Activated CD4-positive, alpha-beta T cell treated with anti-CD3 and anti-CD28 coated beads for 36 hours (primary cell): ENCODE results near the gene CBX6. TPM values are rescaled to one million over a fixed set of nuclear protein-coding genes. Genes with fewer than 3 reads are reported as not detected.

Experiments used
- ATAC-seq: fragments of 200-7000 bp; cut with Tn5 transposase; one replicate; pipeline ENCODE4 v1.10.0; 2021; ENCODE audit warnings: mild to moderate bottlenecking, moderate library complexity
- CTCF ChIA-PET: fragments of 350-600 bp; sonication (Branson Sonifier 250); formaldehyde crosslinking; loops from one replicate; lab custom pipeline; 2021; ENCODE audit warnings: antibody characterized with exemption; lab: Charles Lee
- POLR2A ChIA-PET: fragments of 350-600 bp; sonication (Branson Sonifier 250); formaldehyde crosslinking; loops from one replicate; lab custom pipeline; 2021; ENCODE audit warnings: antibody characterized with exemption, inconsistent platforms; lab: Charles Lee
- DNase-seq: peaks from one replicate; pipeline ENCODE4 v3.0.0-alpha.2; 2020
- H3K27ac Mint-ChIP-seq: one replicate; pipeline ENCODE4 v1.8.0; 2021; ENCODE audit warnings: mixed read lengths
- H3K27me3 Mint-ChIP-seq: one replicate; pipeline ENCODE4 v1.8.0; 2021; ENCODE audit warnings: mixed read lengths
- H3K36me3 Mint-ChIP-seq: one replicate; pipeline ENCODE4 v1.8.0; 2021; ENCODE audit warnings: low read depth, mixed read lengths
- H3K4me1 Mint-ChIP-seq: one replicate; pipeline ENCODE4 v1.8.0; 2021; ENCODE audit warnings: mixed read lengths
- H3K4me3 Mint-ChIP-seq: one replicate; pipeline ENCODE4 v1.8.0; 2021; ENCODE audit warnings: mild to moderate bottlenecking, moderate library complexity, mixed read lengths
- H3K9me3 Mint-ChIP-seq: one replicate; pipeline ENCODE4 v1.8.0; 2021; ENCODE audit warnings: low read depth, mixed read lengths
- intact Hi-C, 2 experiments: fragments of 100-400 bp; cut with DNase I in 1 of 2; cut with micrococcal nuclease in 1 of 2; formaldehyde crosslinking; loops; one replicate each; pipeline versions ENCODE4 v1.14.2 to v1.15.1; 2022 to 2024; cut with DNase I, micrococcal nuclease
- total RNA-seq, 2 experiments: library from RNA; stranded (reverse); gene quantifications; one replicate each; pipeline ENCODE4 v1.2.3, GENCODE V29; 2021

Gene CBX6
- total RNA-seq, 2 experiments from 2014 or later = 96.1 to 112 TPM

GRCh38 chr22:38873469-38874411, 1.7 kb upstream of the CBX6 start:
- H3K4me1 Mint-ChIP-seq = peaks cover 50% of the 10 kb centered on the region
- CTCF ChIA-PET = interaction anchor here (0.7 to 2.0 kb wide), 14 partner anchors 9 to 446 kb away, joined by 3 to 10 read pairs (median 3); partner anchors contain the start of genes CBX7 and RPL3
- ATAC-seq = peak; percentile 85
- POLR2A ChIA-PET = interaction anchor here (0.7 to 1.4 kb wide), 7 partner anchors 68 to 217 kb away, joined by 3 to 15 read pairs (median 3); no protein-coding TSS in a partner anchor
- DNase-seq = peak; percentile 88
- peak overlapping the region; percentile 93 for H3K4me3 Mint-ChIP-seq
- H3K9me3 Mint-ChIP-seq = no peaks in the 10 kb centered on the region
- H3K27ac Mint-ChIP-seq = peak overlapping the region; percentile 81
- intact Hi-C loops = loop anchor here (1.0 to 5.0 kb wide), 11 partner anchors 68 to 659 kb away; partner anchors contain the start of genes APOBEC3G (in 1 of the 2), GTPBP1 (in 1 of the 2), RPL3 (in 1 of the 2) and RPS19BP1 (in 1 of the 2)
- peaks cover 27% of the 10 kb centered on the region for H3K36me3 Mint-ChIP-seq
- H3K27me3 Mint-ChIP-seq = no peaks in the 10 kb centered on the region

GRCh38 chr22:38872831-38873248, 824 bp upstream of the CBX6 start:
- Mint-ChIP-seq H3K27ac (peak overlapping the region; percentile 88), H3K36me3 (peaks cover 36% of the 10 kb centered on the region), H3K4me1 (peaks cover 58% of the 10 kb centered on the region), H3K9me3 (no peaks in the 10 kb centered on the region), H3K27me3 (no peaks in the 10 kb centered on the region), H3K4me3 (peak overlapping the region; percentile 93)
- ChIA-PET POLR2A (no interaction called here), CTCF (interaction anchor here (0.7 to 4.2 kb wide), 5 partner anchors 29 to 447 kb away, joined by 3 to 22 read pairs (median 4); partner anchors contain the start of gene RPL3)
- ATAC-seq (no peak), DNase-seq (peak; percentile 42)
- intact Hi-C loops = loop anchor here (1.0 to 5.0 kb wide), 13 partner anchors 68 to 660 kb away; partner anchors contain the start of genes RPL3 (in 2 of the 2), APOBEC3G (in 1 of the 2), CBX7 (in 1 of the 2) and DNAL4 (in 1 of the 2)

DNA sequence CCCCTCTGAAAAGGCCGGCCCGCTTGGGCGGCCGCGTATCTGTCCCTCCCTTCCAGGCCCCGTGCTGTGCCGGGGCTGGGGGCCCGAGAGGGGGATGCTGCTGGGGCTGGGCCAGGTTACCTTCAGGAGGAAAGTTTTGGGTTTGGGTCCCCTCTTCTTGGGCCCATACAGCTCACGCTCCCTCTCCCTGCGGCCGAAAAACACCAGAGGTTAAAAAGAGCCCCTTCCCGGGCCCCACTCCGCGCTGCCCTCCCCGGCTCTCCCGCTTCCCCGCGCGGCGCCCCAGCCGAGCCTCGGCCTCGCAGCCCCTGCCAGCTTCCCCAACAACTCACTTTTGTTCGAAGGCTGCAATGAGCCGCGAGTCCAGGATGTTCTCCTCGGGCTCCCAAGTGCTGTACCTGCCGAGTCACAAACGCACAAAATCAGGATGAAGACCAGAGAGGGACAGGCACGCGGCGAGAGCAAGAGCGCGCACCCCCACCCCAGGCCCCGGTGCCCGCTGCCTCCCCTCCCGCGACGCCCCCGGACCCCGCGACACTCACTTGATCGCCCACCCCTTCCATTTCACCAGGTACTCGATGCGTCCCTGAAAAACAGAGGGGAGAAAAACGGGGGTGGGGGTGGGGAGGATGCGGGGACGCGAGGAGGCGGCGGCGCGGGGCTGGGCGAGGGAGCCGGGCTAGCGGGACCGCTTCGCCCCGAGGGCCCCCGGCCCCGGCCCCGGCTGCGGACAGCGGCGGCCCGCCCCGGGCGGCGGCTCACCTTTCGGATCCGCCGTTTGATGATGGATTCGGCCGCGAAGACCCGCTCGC, 450 bp downstream of the CBX6 start:
- Mint-ChIP-seq H3K4me1 (peaks cover 58% of the 10 kb centered on the region), H3K27me3 (no peaks in the 10 kb centered on the region)
- no peak for ATAC-seq

GRCh38 chr22:38870791-38871359, 1.1 kb downstream of the CBX6 start:
- Mint-ChIP-seq H3K4me3 (peak overlapping the region; percentile 93), H3K27ac (peak overlapping the region; percentile 94), H3K36me3 (peaks cover 40% of the 10 kb centered on the region), H3K4me1 (peaks cover 55% of the 10 kb centered on the region), H3K9me3 (no peaks in the 10 kb centered on the region), H3K27me3 (no peaks in the 10 kb centered on the region)
- ChIA-PET CTCF (interaction anchor here (0.5 to 4.5 kb wide), 25 partner anchors 7 to 280 kb away, joined by 3 to 86 read pairs (median 7); partner anchors contain the start of genes APOBEC3A, NPTXR and SUN2), POLR2A (interaction anchor here (1.1 to 2.7 kb wide), 2 partner anchors 279 to 448 kb away, joined by 3 to 10 read pairs; partner anchors contain the start of gene RPL3)
- no peak for ATAC-seq
- no peak for DNase-seq
- intact Hi-C loops = loop anchor here (1.0 to 5.0 kb wide), 9 partner anchors 102 to 474 kb away; partner anchors contain the start of genes APOBEC3C (in 1 of the 2), APOBEC3G (in 1 of the 2), CBX7 (in 1 of the 2) and RPL3 (in 1 of the 2)

More for the DNA sequence above, 450 bp downstream of the CBX6 start:
- POLR2A ChIA-PET = interaction anchor here (0.6 to 2.7 kb wide), 5 partner anchors 70 to 447 kb away, joined by 3 to 10 read pairs (median 4); partner anchors contain the start of gene RPL3
- Mint-ChIP-seq H3K36me3 (peaks cover 38% of the 10 kb centered on the region), H3K27ac (peak overlapping the region; percentile 94), H3K9me3 (no peaks in the 10 kb centered on the region), H3K4me3 (peak overlapping the region; percentile 93)
- DNase-seq = peak; percentile 57
- intact Hi-C loops = loop anchor here (1.0 to 5.0 kb wide), 15 partner anchors 70 to 661 kb away; partner anchors contain the start of genes CBX7 (in 2 of the 2), RPL3 (in 2 of the 2), APOBEC3C (in 1 of the 2) and APOBEC3G (in 1 of the 2)
- CTCF ChIA-PET = interaction anchor here (0.7 to 4.5 kb wide), 9 partner anchors 13 to 133 kb away, joined by 3 to 86 read pairs (median 17); partner anchors contain the start of genes APOBEC3A and SUN2

GRCh38 chr22:38870312-38870741, 1.7 kb downstream of the CBX6 start:
- peaks cover 52% of the 10 kb centered on the region for H3K4me1 Mint-ChIP-seq
- H3K4me3 Mint-ChIP-seq = peak overlapping the region; percentile 93
- CTCF ChIA-PET = interaction anchor here (0.5 to 4.5 kb wide), 43 partner anchors 8 to 448 kb away, joined by 3 to 86 read pairs (median 5); partner anchors contain the start of genes APOBEC3A, NPTXR and SUN2

DNA sequence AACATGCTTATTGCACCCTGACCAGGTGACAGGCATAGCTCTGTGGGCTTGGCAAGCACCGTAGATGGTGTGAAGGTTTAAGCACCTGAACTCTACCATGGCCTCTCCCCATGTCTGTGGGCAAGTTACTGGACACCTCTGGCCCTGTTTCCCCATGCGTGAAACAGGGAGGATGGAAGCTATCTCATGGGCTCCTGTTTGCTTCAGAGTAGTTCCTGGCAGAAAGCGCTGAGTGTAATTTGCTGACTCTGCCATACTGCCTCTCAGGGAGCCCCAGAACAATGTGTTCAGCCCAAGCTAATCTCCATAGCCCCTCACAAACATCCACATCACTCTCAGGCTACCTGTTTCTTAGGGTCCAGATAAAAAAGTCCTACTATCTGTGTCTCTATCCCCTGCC, 2.4 kb downstream of the CBX6 start:
- ATAC-seq = no peak
- Mint-ChIP-seq H3K4me1 (peaks cover 45% of the 10 kb centered on the region), H3K27ac (peak overlapping the region; percentile 94)

More at GRCh38 chr22:38870312-38870741, 1.7 kb downstream of the CBX6 start:
- peak; percentile 95 for DNase-seq
- POLR2A ChIA-PET = interaction anchor here (1.2 to 2.7 kb wide), 2 partner anchors 71 to 449 kb away, joined by 8 to 10 read pairs; partner anchors contain the start of gene RPL3
- Mint-ChIP-seq H3K27ac (peak overlapping the region; percentile 94), H3K9me3 (no peaks in the 10 kb centered on the region), H3K27me3 (no peaks in the 10 kb centered on the region), H3K36me3 (peaks cover 44% of the 10 kb centered on the region)
- peak; percentile 32 for ATAC-seq
- intact Hi-C loops = loop anchor here (1.0 to 5.0 kb wide), 9 partner anchors 103 to 473 kb away; partner anchors contain the start of genes APOBEC3C (in 1 of the 2), APOBEC3G (in 1 of the 2), CBX7 (in 1 of the 2) and RPL3 (in 1 of the 2)

GRCh38 chr22:38868886-38869381, 3.1 kb downstream of the CBX6 start:
- peak overlapping the region; percentile 12 for H3K4me3 Mint-ChIP-seq
- intact Hi-C loops = no loop called here

More for the DNA sequence above, 2.4 kb downstream of the CBX6 start:
- intact Hi-C loops = loop anchor here (1.0 to 5.0 kb wide), 9 partner anchors 104 to 472 kb away; partner anchors contain the start of genes APOBEC3C (in 1 of the 2), APOBEC3G (in 1 of the 2), CBX7 (in 1 of the 2) and RPL3 (in 1 of the 2)
- Mint-ChIP-seq H3K9me3 (no peaks in the 10 kb centered on the region), H3K36me3 (peaks cover 44% of the 10 kb centered on the region), H3K27me3 (no peaks in the 10 kb centered on the region), H3K4me3 (peak overlapping the region; percentile 93)
- DNase-seq = no peak
- ChIA-PET CTCF (interaction anchor here (0.6 to 4.5 kb wide), 47 partner anchors 8 to 773 kb away, joined by 3 to 86 read pairs (median 4); partner anchors contain the start of genes APOBEC3A, NPTXR and SUN2), POLR2A (interaction anchor here (0.7 to 2.7 kb wide), 4 partner anchors 72 to 449 kb away, joined by 3 to 10 read pairs (median 6); partner anchors contain the start of gene RPL3)

GRCh38 chr22:38868286-38868721, 3.7 kb downstream of the CBX6 start:
- DNase-seq (no peak), ATAC-seq (no peak)
- Mint-ChIP-seq H3K27ac (peak overlapping the region; percentile 73), H3K27me3 (no peaks in the 10 kb centered on the region), H3K4me3 (no peak overlapping the region), H3K36me3 (peaks cover 48% of the 10 kb centered on the region), H3K9me3 (no peaks in the 10 kb centered on the region), H3K4me1 (peaks cover 32% of the 10 kb centered on the region)
- intact Hi-C loops = no loop called here
- ChIA-PET POLR2A (interaction anchor here (0.6 kb wide), 1 partner anchor 469 kb away, joined by 3 read pairs; no protein-coding TSS in a partner anchor), CTCF (interaction anchor here (0.7 to 4.5 kb wide), 14 partner anchors 10 to 464 kb away, joined by 3 to 86 read pairs (median 4); partner anchors contain the start of gene NPTXR)

More at GRCh38 chr22:38868886-38869381, 3.1 kb downstream of the CBX6 start:
- DNase-seq = peak; percentile 91
- peaks cover 48% of the 10 kb centered on the region for H3K36me3 Mint-ChIP-seq
- H3K27me3 Mint-ChIP-seq = no peaks in the 10 kb centered on the region
- peak; percentile 45 for ATAC-seq
- CTCF ChIA-PET = interaction anchor here (0.6 to 4.5 kb wide), 28 partner anchors 10 to 464 kb away, joined by 3 to 86 read pairs (median 5); partner anchors contain the start of genes APOBEC3A and NPTXR
- H3K4me1 Mint-ChIP-seq = peaks cover 38% of the 10 kb centered on the region
- H3K27ac Mint-ChIP-seq = peak overlapping the region; percentile 73
- no peaks in the 10 kb centered on the region for H3K9me3 Mint-ChIP-seq
- POLR2A ChIA-PET = interaction anchor here (0.6 to 1.1 kb wide), 3 partner anchors 255 to 468 kb away, joined by 3 to 4 read pairs (median 3); no protein-coding TSS in a partner anchor
